Mucosa of descending colon (tissue), 3 donors: Measurements from ENCODE around the gene TAS2R20. TPM values are rescaled to one million over a fixed set of nuclear protein-coding genes. Genes with fewer than 3 reads are reported as not detected.

Experiments used
- ATAC-seq: fragments of 200-7000 bp; cut with Tn5 transposase; one replicate; pipeline ENCODE4 v1.9.1; 2020; ENCODE audit warnings: mild to moderate bottlenecking, moderate library complexity
- DNase-seq, 3 donors: peaks; one replicate each; pipeline ENCODE4 v3.0.0-alpha.2; 2020
- H3K36me3 ChIP-seq: fragments of 200-600 bp; one replicate; pipeline ENCODE4 v1.8.0; 2021; ENCODE audit warnings: low read depth, mild to moderate bottlenecking
- H3K4me1 ChIP-seq: fragments of 200-600 bp; one replicate; pipeline ENCODE4 v1.8.0; 2021; ENCODE audit warnings: low read depth, mild to moderate bottlenecking
- H3K4me3 ChIP-seq: fragments of 200-600 bp; one replicate; pipeline ENCODE4 v1.8.0; 2021; ENCODE audit warnings: mild to moderate bottlenecking
- H3K9me3 ChIP-seq: fragments of 200-600 bp; one replicate; pipeline ENCODE4 v1.8.0; 2021; ENCODE audit warnings: mild to moderate bottlenecking
- CTCF ChIP-seq: fragments of 200-600 bp; IDR thresholded peaks from one replicate; pipeline ENCODE4 v1.8.0; 2022; ENCODE audit warnings: antibody characterized with exemption, mild to moderate bottlenecking
- intact Hi-C, 2 donors: fragments of 100-400 bp; cut with DNase I in 1 of 2; cut with micrococcal nuclease in 1 of 2; formaldehyde crosslinking; loops; one replicate each; pipeline versions ENCODE4 v1.11.0 to v1.11.1; 2022; cut with DNase I, micrococcal nuclease
- total RNA-seq, 3 donors: library from RNA; stranded (reverse); fragmentation: NEBNext Ultra II Directional in 2 of 3; extraction: Animal tissue kit (Norgen Biotek cat#: 25700) in 2 of 3; gene quantifications; one replicate each; pipeline versions ENCODE4 v1.2.1 to v1.2.4, GENCODE V29; 2021 to 2023
- donor health status: DM: no; HTN: no; CAD: no; lungs with moderate emphysema.
- donor health status: DM: no; HTN: no; CAD: no.
- donor health status: DM: no; HTN: yes; CAD: no.

TAS2R20 gene
- total RNA-seq, 3 donors from 2014 or later, result 1.6 to 3.9 (median 1.7) TPM

- intact Hi-C loops, result no loop called here
- TF ChIP-seq CTCF, result no peak
- Histone ChIP-seq H3K4me1 (no peaks in the 10 kb centered on the region), H3K9me3 (no peaks in the 10 kb centered on the region), H3K36me3 (no peaks in the 10 kb centered on the region), H3K4me3 (no peak overlapping the region)
- ATAC-seq, result no peak
- DNase-seq, result no peak
Observed at GRCh38 chr12:10960211-10960610, 37.9 kb downstream of the TAS2R20 start.

GRCh38 chr12:10959804-10960203, 38.3 kb downstream of the TAS2R20 start:
- Histone ChIP-seq H3K36me3 (no peaks in the 10 kb centered on the region), H3K9me3 (no peaks in the 10 kb centered on the region), H3K4me3 (no peak overlapping the region), H3K4me1 (no peaks in the 10 kb centered on the region)
- DNase-seq (peak in 1 of 3 donors; percentile 3), ATAC-seq (no peak)
- intact Hi-C loops, result no loop called here
- no peak for TF ChIP-seq CTCF

DNA sequence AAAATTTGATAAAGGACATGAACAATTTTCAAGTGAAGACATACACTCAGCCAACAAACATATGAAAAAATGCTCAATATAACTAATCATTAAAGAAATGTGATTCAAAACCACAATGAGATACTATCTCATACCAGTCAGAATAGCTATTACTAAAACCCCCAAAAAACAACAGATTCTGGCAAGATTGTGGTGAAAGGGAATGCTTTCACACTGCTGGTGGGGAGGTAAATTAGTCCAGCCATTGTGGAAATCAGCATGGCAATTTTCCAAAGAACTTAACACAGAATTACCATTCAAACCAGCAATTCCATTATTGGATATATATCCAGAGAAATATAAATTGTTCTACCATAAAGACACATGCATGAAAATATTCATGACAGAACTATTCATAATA, 40.4 kb downstream of the TAS2R20 start:
- intact Hi-C loops, result no loop called here
- ATAC-seq, result no peak

DNA sequence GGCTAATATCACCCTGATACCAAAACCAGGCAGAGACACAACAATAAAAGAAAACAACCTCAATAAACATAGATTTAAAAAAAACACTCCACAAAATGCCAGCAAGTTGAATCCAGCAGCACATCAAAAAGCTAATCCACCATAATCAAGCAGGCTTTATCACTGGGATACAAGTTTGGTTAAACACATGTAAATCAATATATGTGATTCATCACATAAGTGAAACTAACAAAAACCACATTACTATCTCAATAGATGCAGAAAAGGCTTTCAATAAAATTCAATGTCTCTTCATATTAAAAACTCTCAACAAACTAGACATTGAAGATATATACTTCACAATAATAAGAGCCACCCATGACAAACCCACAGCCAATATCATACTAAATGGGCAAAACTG, 42.0 kb downstream of the TAS2R20 start:
- Histone ChIP-seq H3K4me1 (no peaks in the 10 kb centered on the region), H3K36me3 (no peaks in the 10 kb centered on the region), H3K9me3 (no peaks in the 10 kb centered on the region), H3K4me3 (no peak overlapping the region)
- no peak for ATAC-seq
- intact Hi-C loops, result no loop called here
- DNase-seq, result no peak
- no peak for TF ChIP-seq CTCF

More for the DNA sequence above, 40.4 kb downstream of the TAS2R20 start:
- TF ChIP-seq CTCF, result no peak
- Histone ChIP-seq H3K4me3 (no peak overlapping the region), H3K36me3 (no peaks in the 10 kb centered on the region), H3K4me1 (no peaks in the 10 kb centered on the region), H3K9me3 (no peaks in the 10 kb centered on the region)
- no peak for DNase-seq

DNA sequence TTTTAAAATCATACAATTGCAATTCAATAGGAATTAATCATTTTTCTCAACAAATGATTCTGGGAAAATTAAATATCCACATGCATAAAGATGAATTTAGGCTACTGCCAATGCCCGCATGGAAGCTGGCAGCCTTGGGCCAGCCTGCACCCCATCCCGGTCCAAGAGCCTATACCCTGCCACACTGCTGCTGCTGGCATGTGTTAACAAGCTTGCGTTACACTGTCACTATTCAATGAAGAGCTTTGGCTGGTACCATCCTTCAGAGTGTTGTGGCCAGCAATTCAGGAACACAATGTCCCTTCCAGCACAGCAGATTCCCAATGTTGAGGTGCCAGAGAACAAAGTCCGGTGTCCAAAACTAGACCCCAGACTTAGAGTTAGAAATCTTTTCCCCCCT, 45.5 kb downstream of the TAS2R20 start:
- intact Hi-C loops, result no loop called here
- Histone ChIP-seq H3K4me3 (no peak overlapping the region), H3K36me3 (no peaks in the 10 kb centered on the region), H3K4me1 (no peaks in the 10 kb centered on the region), H3K9me3 (peaks cover 2% of the 10 kb centered on the region)
- no peak for TF ChIP-seq CTCF
- no peak for ATAC-seq
- DNase-seq, result no peak

Other genes starting within 250 kb of the TAS2R20 start
- gene TAS2R7, start 195.7 kb downstream of the TAS2R20 start, total RNA-seq, result not detected
- gene TAS2R8, start 191.0 kb downstream of the TAS2R20 start, total RNA-seq, result not detected
- gene TAS2R9, start 188.1 kb downstream of the TAS2R20 start, total RNA-seq, result not detected
- under 1 TPM in 2 of 3 donors, not detected in 1; 0.39 to 0.87 TPM for gene TAS2R10, start 171.9 kb downstream of the TAS2R20 start, total RNA-seq
- gene PRR4, start 148.8 kb downstream of the TAS2R20 start, total RNA-seq, result 1 to 10 TPM in 1 of 3 donors, under 1 TPM in 2; 0.60 to 3.4 (median 0.79) TPM
- gene PRH1, start 114.0 kb downstream of the TAS2R20 start, total RNA-seq, result 10 to 100 TPM; 14.2 to 24.0 (median 15.4) TPM
- 1 to 10 TPM; 1.1 to 3.2 (median 1.3) TPM for gene TAS2R13, start 88.7 kb downstream of the TAS2R20 start, total RNA-seq
- under 1 TPM in 1 of 3 donors, not detected in 2; 0.73 TPM for gene PRH2, start 69.1 kb downstream of the TAS2R20 start, total RNA-seq
- gene TAS2R14, start 59.0 kb downstream of the TAS2R20 start, total RNA-seq, result 1 to 10 TPM; 1.7 to 5.4 (median 2.6) TPM
- gene TAS2R50, start 11.4 kb downstream of the TAS2R20 start, total RNA-seq, result 1 to 10 TPM in 2 of 3 donors, under 1 TPM in 1; 0.92 to 3.7 (median 1.5) TPM
- gene TAS2R19, start 24.3 kb upstream of the TAS2R20 start, total RNA-seq, result 1 to 10 TPM; 2.1 to 6.8 (median 2.3) TPM
- gene TAS2R31, start 33.1 kb upstream of the TAS2R20 start, total RNA-seq, result 1 to 10 TPM; 2.6 to 8.1 (median 3.5) TPM
- 1 to 10 TPM in 1 of 3 donors, under 1 TPM in 2; 0.87 to 4.2 (median 0.98) TPM for gene TAS2R46, start 64.0 kb upstream of the TAS2R20 start, total RNA-seq
- 1 to 10 TPM in 1 of 3 donors, under 1 TPM in 1, not detected in 1; 0.51 to 1.3 TPM for gene TAS2R43, start 94.0 kb upstream of the TAS2R20 start, total RNA-seq
- gene TAS2R30, start 136.3 kb upstream of the TAS2R20 start, total RNA-seq, result 1 to 10 TPM; 3.0 to 5.9 (median 3.5) TPM
- 10 to 100 TPM in 1 of 3 donors, 1 to 10 TPM in 2; 7.9 to 12.5 (median 9.5) TPM for gene SMIM10L1, start 172.9 kb upstream of the TAS2R20 start, total RNA-seq
- gene TAS2R42, start 188.6 kb upstream of the TAS2R20 start, total RNA-seq, result not detected